HCT116 (cell line): ENCODE data around the gene NMRAL1. TPM values are rescaled to one million over a fixed set of nuclear protein-coding genes. Genes with fewer than 3 reads are reported as not detected.

Experiments used
- ATAC-seq: fragments of 200-7000 bp; cut with Tn5 transposase; 2 replicates; pipeline ENCODE4 v1.9.1; 2020; ENCODE audit warnings: mild to moderate bottlenecking, moderate library complexity
- BruUV-seq: library from RNA; stranded (reverse); fragments of 400-500 nt; replicated peaks from 2 replicates; lab custom pipeline; 2021; lab: Mats Ljungman, UMichigan
- CTCF ChIA-PET: fragments of 300-600 bp; sonication (Branson Sonifier 250); formaldehyde crosslinking; loops from one replicate; lab custom pipeline; 2021; ENCODE audit warnings: antibody characterized with exemption; lab: Charles Lee
- POLR2A ChIA-PET: fragments of 300-600, 350-600 bp; sonication (Branson Sonifier 250); formaldehyde crosslinking; loops from one replicate; lab custom pipeline; 2021; ENCODE audit warnings: antibody characterized with exemption; lab: Charles Lee
- RAD21 ChIA-PET, 2 experiments: fragments of 300-600 bp; sonication (Branson Sonifier 250); formaldehyde crosslinking; loops; one replicate each; lab custom pipeline; 2023; ENCODE audit warnings: low total read pairs in 2 of 2; ENCODE audit not compliant: uncharacterized antibody in 2 of 2, unreplicated experiment in 2 of 2, low non-redundant PET in 1 of 2; lab: Charles Lee
- DNase-seq: peaks from one replicate; pipeline ENCODE4 v3.0.0-alpha.2; 2010; ENCODE audit warnings: low read depth, low spot score
- H2AFZ ChIP-seq: fragments of 200-600 bp; shearing (Covaris generic), sonication (generic); 2 replicates; pipeline ENCODE4 v1.6.1; 2017; ENCODE audit warnings: low read depth, mixed run types, mixed read lengths, antibody characterized with exemption, low read length; ENCODE audit not compliant: poor library complexity, severe bottlenecking
- H3K27ac ChIP-seq: 2 replicates; pipeline ENCODE4 v1.5.1; 2012; ENCODE audit warnings: low read depth, low read length
- H3K27me3 ChIP-seq: fragments of 200-600 bp; sonication (generic); 2 replicates; pipeline ENCODE4 v1.6.1; 2016; ENCODE audit warnings: mixed run types, low read length, mixed read lengths; ENCODE audit not compliant: insufficient read depth
- H3K36me3 ChIP-seq, 2 experiments: fragments of 200-500 bp in 1 of 2; fragments of 200-600 bp in 1 of 2; sonication (Bioruptor generic) in 1 of 2; sonication (generic) in 1 of 2; 2 replicates each; pipeline versions ENCODE4 v1.5.1 to v1.6.1; 2014 to 2016; ENCODE audit warnings: low read length in 2 of 2, inconsistent platforms in 1 of 2, mixed read lengths in 1 of 2, mixed run types in 1 of 2; ENCODE audit not compliant: insufficient read depth in 2 of 2, control insufficient read depth in 1 of 2
- H3K4me1 ChIP-seq, 2 experiments: fragments of 200-600 bp in 1 of 2; sonication (generic) in 1 of 2; 2 replicates each; pipeline versions ENCODE4 v1.5.1 to v1.6.1; 2012 to 2017; ENCODE audit warnings: low read length in 2 of 2, inconsistent platforms in 1 of 2, mild to moderate bottlenecking in 1 of 2, mixed read lengths in 1 of 2, mixed run types in 1 of 2, moderate library complexity in 1 of 2; ENCODE audit not compliant: insufficient read depth in 2 of 2, control insufficient read depth in 1 of 2
- H3K4me2 ChIP-seq: fragments of 200-600 bp; sonication (generic); 2 replicates; pipeline ENCODE4 v1.6.1; 2017; ENCODE audit warnings: mixed run types, low read length, mixed read lengths
- H3K4me3 ChIP-seq, 2 experiments: fragments of 200-600 bp in 1 of 2; sonication (generic) in 1 of 2; replicated peaks in 1 of 2; 2 replicates each; pipeline ENCODE4 v1.5.1; 2011 to 2016; ENCODE audit warnings: low read length in 2 of 2, control low read depth in 1 of 2, low read depth in 1 of 2, mild to moderate bottlenecking in 1 of 2, mixed read lengths in 1 of 2, mixed run types in 1 of 2
- H3K79me2 ChIP-seq: fragments of 200-600 bp; sonication (generic); 2 replicates; pipeline ENCODE4 v1.6.1; 2017; ENCODE audit warnings: mild to moderate bottlenecking, mixed run types, low read length, moderate library complexity, mixed read lengths; ENCODE audit not compliant: insufficient read depth
- H3K9ac ChIP-seq: fragments of 200-600 bp; sonication (generic); 2 replicates; pipeline ENCODE4 v1.6.1; 2016; ENCODE audit warnings: low read length, mixed read lengths
- H3K9me2 ChIP-seq: fragments of 200-600 bp; sonication (generic), shearing (Covaris generic); 2 replicates; pipeline ENCODE4 v1.6.1; 2017; ENCODE audit warnings: mixed run types, mild to moderate bottlenecking, moderate library complexity; ENCODE audit not compliant: insufficient read depth
- H3K9me3 ChIP-seq, 2 experiments: fragments of 200-500 bp in 1 of 2; fragments of 200-600 bp in 1 of 2; sonication (Bioruptor generic) in 1 of 2; sonication (generic) in 1 of 2; 2 replicates each; pipeline ENCODE4 v1.6.1; 2014 to 2017; ENCODE audit warnings: low read length in 2 of 2, mixed read lengths in 2 of 2, inconsistent platforms in 1 of 2, low read depth in 1 of 2, mild to moderate bottlenecking in 1 of 2, mixed run types in 1 of 2, moderate library complexity in 1 of 2; ENCODE audit not compliant: control insufficient read depth in 1 of 2, insufficient read depth in 1 of 2
- H4K20me1 ChIP-seq: fragments of 200-600 bp; sonication (generic), shearing (Covaris generic); 2 replicates; pipeline ENCODE4 v1.6.1; 2017; ENCODE audit warnings: mixed run types, mild to moderate bottlenecking, moderate library complexity; ENCODE audit not compliant: insufficient read depth
- TCF7L2 ChIP-seq: IDR thresholded peaks from 2 replicates; pipeline ENCODE4 v1.7.0; 2011; ENCODE audit warnings: borderline replicate concordance, inconsistent platforms; ENCODE audit not compliant: insufficient read depth, insufficient read length; ENCODE audit errors: extremely low read depth
- ZFX ChIP-seq: fragments of 450-650 bp; IDR thresholded peaks from 2 replicates; pipeline ENCODE4 v1.6.1; 2017
- intact Hi-C: fragments of 100-400 bp; cut with micrococcal nuclease; formaldehyde crosslinking; loops from 2 replicates; pipeline ENCODE4 v1.10.0; 2022
- total RNA-seq: library from RNA; stranded (reverse); gene quantifications from one replicate; pipeline ENCODE4 v1.2.1, GENCODE V29; 2021; ENCODE audit not compliant: unreplicated experiment
- TF ChIP-seq, protein P1 (sequence below): IDR thresholded peaks from 2 replicates; pipeline ENCODE4 v1.6.1; 2012; ENCODE audit warnings: low read depth

The NMRAL1 gene
- total RNA-seq, 1 experiment from 2014 or later = 76.7 TPM

DNA sequence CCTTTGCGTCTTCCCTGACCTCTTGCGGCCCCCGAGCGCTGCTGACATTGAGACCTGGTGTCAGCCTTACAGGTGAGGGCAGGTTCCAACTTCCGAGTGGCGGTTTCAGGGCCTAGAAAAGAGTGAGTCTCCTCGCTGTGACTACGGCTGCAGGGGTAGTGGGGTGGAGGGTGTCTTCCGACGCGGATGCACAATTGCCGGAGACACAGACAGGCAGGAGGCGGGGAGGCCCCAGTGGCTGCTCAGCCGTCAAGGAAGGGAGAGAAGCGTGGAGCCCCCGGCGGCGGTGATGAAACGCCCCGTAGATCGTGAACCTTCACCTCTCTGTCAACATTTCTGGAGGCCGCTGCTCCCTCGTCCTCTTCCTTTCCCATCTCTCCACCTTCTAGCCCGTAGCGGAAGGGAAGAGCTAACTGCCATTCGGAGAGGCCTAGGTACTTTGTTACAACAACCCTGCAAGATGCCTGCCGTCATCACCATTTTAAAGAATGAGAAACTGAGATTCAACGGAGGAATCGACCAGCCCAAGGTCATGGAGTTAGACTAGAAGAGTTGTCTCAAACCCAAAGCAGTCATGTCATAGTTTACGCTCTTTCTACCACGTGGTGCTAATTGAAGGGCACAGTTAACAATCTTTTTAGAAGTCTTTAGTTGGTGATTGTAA is 48.3 kb downstream of the NMRAL1 start:
- BruUV-seq = no TSS peak
- CTCF ChIA-PET = no interaction called here
- H3K9ac ChIP-seq = peak overlapping the region; percentile 99
- H3K27ac ChIP-seq = peak overlapping the region; percentile 96
- H3K4me2 ChIP-seq = peak overlapping the region; percentile 100
- TF ChIP-seq, protein P1, sequence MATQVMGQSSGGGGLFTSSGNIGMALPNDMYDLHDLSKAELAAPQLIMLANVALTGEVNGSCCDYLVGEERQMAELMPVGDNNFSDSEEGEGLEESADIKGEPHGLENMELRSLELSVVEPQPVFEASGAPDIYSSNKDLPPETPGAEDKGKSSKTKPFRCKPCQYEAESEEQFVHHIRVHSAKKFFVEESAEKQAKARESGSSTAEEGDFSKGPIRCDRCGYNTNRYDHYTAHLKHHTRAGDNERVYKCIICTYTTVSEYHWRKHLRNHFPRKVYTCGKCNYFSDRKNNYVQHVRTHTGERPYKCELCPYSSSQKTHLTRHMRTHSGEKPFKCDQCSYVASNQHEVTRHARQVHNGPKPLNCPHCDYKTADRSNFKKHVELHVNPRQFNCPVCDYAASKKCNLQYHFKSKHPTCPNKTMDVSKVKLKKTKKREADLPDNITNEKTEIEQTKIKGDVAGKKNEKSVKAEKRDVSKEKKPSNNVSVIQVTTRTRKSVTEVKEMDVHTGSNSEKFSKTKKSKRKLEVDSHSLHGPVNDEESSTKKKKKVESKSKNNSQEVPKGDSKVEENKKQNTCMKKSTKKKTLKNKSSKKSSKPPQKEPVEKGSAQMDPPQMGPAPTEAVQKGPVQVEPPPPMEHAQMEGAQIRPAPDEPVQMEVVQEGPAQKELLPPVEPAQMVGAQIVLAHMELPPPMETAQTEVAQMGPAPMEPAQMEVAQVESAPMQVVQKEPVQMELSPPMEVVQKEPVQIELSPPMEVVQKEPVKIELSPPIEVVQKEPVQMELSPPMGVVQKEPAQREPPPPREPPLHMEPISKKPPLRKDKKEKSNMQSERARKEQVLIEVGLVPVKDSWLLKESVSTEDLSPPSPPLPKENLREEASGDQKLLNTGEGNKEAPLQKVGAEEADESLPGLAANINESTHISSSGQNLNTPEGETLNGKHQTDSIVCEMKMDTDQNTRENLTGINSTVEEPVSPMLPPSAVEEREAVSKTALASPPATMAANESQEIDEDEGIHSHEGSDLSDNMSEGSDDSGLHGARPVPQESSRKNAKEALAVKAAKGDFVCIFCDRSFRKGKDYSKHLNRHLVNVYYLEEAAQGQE = no peak
- TF ChIP-seq TCF7L2 = peak; percentile 10
- TF ChIP-seq ZFX = peak; percentile 91
- TF ChIP-seq, all 23 proteins: peak for 2
- no peaks in the 10 kb centered on the region for H3K9me2 ChIP-seq
- ChIA-PET RAD21 (no interaction called here), POLR2A (no interaction called here)
- no peaks in the 10 kb centered on the region for H4K20me1 ChIP-seq
- no peaks in the 10 kb centered on the region for H3K27me3 ChIP-seq
- peaks cover 0 to 17% of the 10 kb centered on the region in 2 experiments; a peak in 1 of 4 replicates for H3K36me3 ChIP-seq
- H3K79me2 ChIP-seq = peaks cover 58% of the 10 kb centered on the region
- H2AFZ ChIP-seq = no peak overlapping the region
- no peak for DNase-seq
- ATAC-seq = peak; percentile 46
- H3K4me1 ChIP-seq = peaks cover 7 to 18% of the 10 kb centered on the region in 2 experiments
- peak overlapping the region; percentile 95 to 97 for H3K4me3 ChIP-seq
- intact Hi-C loops = loop anchor here (10.0 kb wide), 1 partner anchor 189 kb away; the partner anchor contains the start of gene UBALD1
- H3K9me3 ChIP-seq = no peaks in the 10 kb centered on the region
